ENCODE measurements around the gene LRRTM1.

Gene LRRTM1

DNA sequence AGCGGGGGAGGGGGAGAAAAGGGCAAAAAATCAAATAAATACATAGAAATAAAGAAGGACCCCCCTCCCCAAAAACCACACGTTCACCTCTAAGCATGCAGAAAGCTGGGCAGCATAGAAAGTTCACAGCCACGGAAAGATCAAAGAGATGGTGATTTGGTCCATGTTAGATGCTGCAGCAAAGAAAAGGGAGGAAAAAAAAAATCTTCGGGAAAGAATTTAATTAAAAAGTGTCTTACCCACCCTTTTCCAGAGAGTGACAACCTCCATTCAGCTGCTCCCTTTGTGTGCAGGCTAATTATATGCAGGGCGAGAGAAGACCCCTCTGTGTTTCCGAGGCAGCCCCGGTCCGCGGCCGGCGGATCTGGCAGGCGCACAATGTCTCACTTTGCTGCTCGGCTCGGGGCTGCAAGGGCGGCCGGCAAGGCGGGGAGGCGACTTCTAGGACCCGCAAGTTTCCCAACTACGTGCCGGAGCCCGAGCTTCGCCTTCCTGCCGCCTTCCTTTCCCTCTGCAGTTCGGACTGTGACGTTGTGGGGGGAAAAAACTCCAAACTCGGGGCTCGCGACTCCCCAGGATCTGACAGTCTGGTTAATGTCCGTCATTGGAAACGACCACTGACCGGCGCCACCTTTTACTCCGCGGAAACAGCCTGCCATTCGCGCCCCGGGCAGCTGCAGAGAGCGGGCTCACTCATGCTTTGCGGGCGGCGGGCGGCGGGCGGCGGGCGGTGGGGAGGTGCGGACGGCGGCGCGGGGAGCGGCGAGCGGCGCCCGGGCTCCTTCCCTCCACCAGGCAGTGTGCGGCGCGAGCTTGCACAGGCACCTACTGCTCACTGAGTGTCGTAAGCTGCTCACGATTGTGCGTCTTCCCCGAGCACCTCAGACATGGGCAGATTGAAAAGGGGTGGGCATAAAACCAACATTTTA, at the start of gene LRRTM1:
TSS of gene LRRTM1 (minus strand) at position 844 of the 929 bp plus-strand sequence. CDS start 933 bp downstream, outside the sequence.
- no peak for DNase-seq

- DNase-seq, result no peak
Observed at GRCh38 chr2:80351231-80351630, 46.7 kb upstream of the LRRTM1 start.

- no peak for DNase-seq
Observed at GRCh38 chr2:80348953-80349352, 44.4 kb upstream of the LRRTM1 start.

DNA sequence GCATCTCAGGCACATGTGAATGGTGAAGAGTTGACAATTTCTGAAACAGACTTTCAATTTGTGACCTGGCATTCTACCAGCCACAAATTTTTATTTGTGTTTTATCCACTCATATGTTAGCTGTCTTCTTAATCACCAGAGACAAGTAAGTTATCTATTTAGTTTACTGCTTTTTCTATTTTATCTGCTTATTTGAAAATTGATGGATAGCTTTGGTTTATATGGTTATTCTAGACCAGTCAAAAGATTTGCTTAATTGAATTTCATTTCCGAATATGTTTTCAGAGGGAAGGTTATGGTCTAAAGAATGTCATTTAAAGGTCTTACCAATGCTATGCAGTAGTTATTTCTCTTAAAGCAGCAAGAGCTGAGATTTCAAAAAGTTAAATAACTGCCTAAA, 43.5 kb upstream of the LRRTM1 start:
- no peak for DNase-seq

DNA sequence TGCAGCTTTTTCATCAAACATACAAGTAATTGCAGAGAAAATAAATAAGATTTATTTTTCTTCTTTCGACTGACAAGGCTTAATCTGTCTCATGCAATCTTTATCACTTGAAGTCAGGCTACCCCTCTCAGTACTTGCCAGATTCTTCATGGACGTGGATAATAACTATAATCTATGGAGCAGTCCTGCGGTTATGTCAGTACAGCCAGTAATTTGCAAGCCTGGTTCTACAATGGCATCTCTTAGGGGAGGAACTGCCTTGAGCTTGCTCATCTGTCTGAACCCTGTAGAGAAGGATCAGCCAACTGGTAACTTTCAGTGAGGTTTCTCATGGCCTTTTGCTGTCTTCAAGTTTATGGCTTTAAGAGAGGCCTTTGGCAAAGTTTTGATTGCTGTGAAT, 35.5 kb upstream of the LRRTM1 start:
- no peak for DNase-seq

DNA sequence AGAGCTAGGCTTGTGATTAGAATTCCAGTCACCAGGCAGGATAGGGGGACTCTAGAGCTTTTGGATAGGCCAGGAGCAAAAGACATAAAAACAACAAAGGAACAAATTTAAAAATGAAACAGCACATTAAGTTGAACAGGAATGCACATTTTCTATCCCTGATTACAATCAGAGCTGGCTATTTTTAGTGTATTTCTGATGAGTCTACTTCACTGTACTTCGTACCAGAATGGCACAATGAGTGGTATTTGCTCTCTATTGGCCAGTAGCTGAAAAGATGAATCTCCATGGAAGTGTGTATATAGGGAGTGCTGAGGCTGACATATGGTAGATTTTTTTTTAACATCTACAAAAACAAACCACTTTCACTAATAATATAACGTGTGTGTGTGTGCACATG, 34.2 kb upstream of the LRRTM1 start:
- DNase-seq, result no peak

- no peak for DNase-seq
Observed at GRCh38 chr2:80335411-80335810, 30.9 kb upstream of the LRRTM1 start.

- DNase-seq, result no peak
Observed at GRCh38 chr2:80333886-80334285, 29.3 kb upstream of the LRRTM1 start.

GRCh38 chr2:80330527-80331450, 26.2 kb upstream of the LRRTM1 start:
- no peak for DNase-seq

DNA sequence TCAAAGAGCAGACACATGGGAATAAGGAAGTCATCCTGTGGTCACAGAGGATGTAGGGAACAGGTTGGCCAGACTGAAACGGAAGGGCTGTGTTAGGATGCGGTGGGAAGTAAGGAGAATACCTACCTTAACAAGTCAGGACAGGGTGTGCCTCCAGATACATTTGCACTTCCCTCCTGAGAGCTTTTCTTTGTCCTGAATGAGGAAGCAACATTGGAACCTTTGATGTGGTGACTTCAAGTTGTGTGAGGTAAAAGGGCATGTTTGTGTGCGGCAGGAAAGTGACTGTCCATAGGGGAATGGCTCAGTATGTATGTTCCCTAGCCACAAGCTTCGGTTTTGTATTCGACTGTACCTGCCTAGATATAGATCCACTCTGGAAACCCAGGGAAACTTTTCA, 24.9 kb upstream of the LRRTM1 start:
- no peak for DNase-seq

DNA sequence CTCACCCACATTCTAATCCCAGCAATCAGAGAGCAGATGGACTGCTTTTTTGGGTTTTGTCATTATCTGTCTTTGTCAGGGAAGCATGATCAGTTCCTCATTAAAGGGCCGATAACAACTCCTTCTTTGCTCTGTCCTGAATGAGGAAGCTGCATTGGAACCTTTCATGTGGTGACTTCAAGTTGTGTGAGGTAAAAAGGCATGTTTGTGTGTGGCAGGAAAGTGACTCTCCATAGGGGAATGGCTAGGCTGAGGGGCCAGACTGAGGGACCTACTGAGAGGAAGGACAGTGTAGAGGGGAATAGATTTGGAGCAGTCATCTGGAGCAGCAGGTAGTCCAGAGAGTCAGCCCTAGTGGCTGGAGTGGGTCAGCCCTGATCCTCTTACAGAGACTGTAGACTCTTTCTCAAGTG, 23.6 kb upstream of the LRRTM1 start:
- no peak for DNase-seq

DNA sequence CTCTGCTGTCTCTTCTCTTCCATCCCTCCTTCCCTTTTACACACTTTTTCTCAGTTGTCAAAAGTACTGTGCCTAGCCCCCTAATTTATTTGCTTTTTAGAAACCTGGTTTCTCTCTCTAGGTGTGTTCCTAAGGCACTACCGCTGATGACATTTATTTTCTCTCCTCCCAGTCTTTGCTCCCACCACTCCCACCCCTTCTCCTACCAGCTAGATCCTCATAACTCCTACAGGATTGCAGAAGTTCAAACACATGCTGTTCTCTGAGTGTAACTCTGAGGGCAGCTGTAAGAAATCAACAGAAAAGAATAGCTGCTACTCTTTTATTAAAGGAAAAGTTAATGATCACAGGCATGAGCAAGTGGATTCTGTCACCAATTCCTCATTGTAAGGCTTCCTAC, 22.3 kb upstream of the LRRTM1 start:
- no peak for DNase-seq

DNA sequence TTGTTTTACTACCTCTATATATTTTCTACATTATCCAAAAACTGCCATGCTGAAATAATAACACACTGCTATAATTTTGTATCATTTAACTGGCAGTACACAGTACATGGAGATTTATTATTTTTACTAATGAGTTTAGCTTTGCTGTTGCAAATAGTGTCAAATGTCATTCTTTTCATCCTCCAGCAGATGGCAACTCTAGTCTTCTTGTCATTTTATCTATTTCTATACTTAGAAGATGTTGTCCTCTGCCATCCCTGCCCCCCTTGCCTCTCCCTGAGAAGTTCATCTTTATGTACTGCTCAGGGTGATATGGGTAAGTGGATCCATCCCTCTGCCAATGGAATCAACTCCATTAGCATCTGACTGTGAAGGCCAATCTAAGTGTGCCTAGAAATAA, 21.7 kb upstream of the LRRTM1 start:
- DNase-seq, result no peak

DNA sequence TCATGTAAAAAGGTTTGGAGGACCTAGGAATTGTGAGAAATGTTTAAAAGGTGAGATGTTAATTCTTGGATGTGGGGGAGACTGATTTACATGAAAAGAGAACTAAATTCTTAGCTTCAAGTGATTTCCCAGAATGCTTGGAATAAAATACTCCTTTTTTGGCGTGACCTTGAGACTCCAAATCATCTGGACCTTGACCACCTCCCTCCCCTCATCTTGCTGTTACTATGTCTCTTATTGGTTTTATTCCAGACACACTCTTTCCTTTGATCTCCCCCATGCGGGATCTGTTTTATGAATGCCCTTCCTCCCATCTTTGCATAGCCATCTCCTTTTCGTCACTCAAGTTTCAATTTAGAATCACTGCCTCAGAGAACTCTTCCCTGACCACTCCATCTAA, 20.0 kb upstream of the LRRTM1 start:
- DNase-seq, result no peak

- DNase-seq, result no peak
Observed at GRCh38 chr2:80323610-80324009, 19.1 kb upstream of the LRRTM1 start.

GRCh38 chr2:80322958-80323357, 18.4 kb upstream of the LRRTM1 start:
- no peak for DNase-seq

GRCh38 chr2:80322311-80322920, 17.9 kb upstream of the LRRTM1 start:
- DNase-seq, result no peak

GRCh38 chr2:80312282-80312839, 7.8 kb upstream of the LRRTM1 start:
- no peak for DNase-seq

DNA sequence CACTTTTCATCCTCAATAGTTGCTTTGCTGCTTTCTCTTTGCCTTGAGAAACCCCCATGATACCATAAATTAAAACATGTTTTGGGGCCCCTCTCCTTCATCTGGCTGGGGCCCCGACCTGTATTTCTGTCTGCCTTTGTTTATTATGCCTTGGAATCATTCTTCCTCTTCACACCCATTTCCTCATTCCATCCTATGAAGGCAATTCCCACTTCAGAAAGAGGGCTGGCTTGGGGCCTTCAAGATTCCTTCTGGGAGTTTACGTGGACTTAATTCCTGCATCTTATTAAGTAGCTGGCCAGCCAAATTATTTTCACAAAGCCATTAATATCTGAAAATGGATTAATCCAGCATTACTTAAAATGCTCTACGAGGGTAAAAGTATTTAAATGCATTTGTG, 6.8 kb upstream of the LRRTM1 start:
- DNase-seq, result no peak

- no peak for DNase-seq
Observed at GRCh38 chr2:80303006-80303908, 1.3 kb downstream of the LRRTM1 start.

DNA sequence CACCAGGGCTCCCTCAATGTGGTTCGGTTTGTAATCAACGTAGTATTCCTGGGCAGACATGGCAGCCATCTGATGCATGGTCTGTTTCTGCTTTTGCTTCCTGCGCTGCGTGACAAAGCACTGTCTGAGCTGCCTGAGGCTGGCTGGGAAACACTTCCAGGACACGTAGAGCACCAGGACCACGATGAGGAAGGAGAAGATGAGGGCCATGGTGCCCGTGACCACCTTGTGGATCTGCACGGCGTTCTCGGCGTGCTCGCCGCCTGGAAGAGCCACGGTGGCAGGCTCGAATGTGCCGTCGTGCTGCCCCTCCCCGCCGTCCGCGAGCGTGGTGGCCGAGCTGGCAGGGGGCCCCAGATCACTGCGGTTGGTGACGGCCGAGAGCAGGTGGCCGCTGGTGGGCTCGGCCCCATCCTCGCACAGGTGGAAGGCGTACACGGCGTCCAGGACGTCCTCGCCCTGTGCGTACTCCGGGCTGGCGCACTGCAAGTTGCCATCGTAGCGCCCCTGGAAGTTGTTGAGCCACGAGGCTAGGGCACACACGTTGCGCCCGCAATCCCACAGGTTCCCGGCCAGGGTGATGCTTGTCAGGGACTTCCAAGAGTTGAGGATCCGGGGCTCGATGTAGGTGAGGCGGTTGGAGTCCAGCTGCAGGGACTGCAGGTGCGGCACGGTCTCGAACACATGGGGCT, 2.1 kb downstream of the LRRTM1 start:
- DNase-seq, result no peak

All from amniotic stem cell (primary cell).